ENCODE results near the gene PDE1C. TPM values are rescaled to one million over a fixed set of nuclear protein-coding genes. Genes with fewer than 3 reads are reported as not detected.

PDE1C gene
- total and polyA plus RNA-seq, 12 donors, result 0.33 to 9.9 (median 2.9) TPM

- no peak for TF ChIP-seq CTCF (IDR thresholded peaks at IDR 0.05)
- no peak for TF ChIP-seq POLR2A (IDR thresholded peaks at IDR 0.05)
- H3K27me3 ChIP-seq, result no peaks in the 10 kb centered on the region
- no peak for DNase-seq
- H3K9me3 ChIP-seq (replicated peaks in 1 of 3), result no peaks in the 10 kb centered on the region
- no peaks in the 10 kb centered on the region for H3K36me3 ChIP-seq (replicated peaks in 1 of 2)
- H3K27ac ChIP-seq, result no peak overlapping the region
- no peak overlapping the region for H3K4me3 ChIP-seq
- intact Hi-C loops (cut with DNase I), result no loop called here
- H3K4me1 ChIP-seq (replicated peaks in 1 of 2), result no peaks in the 10 kb centered on the region
Observed at GRCh38 chr7:31825576-31825975, 244.6 kb downstream of the PDE1C start.

- intact Hi-C loops (cut with DNase I), result no loop called here
- Histone ChIP-seq H3K27ac (no peak overlapping the region), H3K4me1 (replicated peaks in 1 of 2) (no peaks in the 10 kb centered on the region), H3K4me3 (no peak overlapping the region), H3K36me3 (replicated peaks in 1 of 2) (no peaks in the 10 kb centered on the region), H3K27me3 (no peaks in the 10 kb centered on the region), H3K9me3 (replicated peaks in 1 of 3) (no peaks in the 10 kb centered on the region)
- no peak for DNase-seq
- TF ChIP-seq POLR2A (IDR thresholded peaks at IDR 0.05), result no peak
- TF ChIP-seq CTCF (IDR thresholded peaks at IDR 0.05), result no peak
- 77 to 83% (median 80%) methylated on average over 5 of the region's 5 CpGs for WGBS, 4 donors
Observed at GRCh38 chr7:31819031-31819430, 251.2 kb downstream of the PDE1C start.

GRCh38 chr7:31816810-31817209 lies 253.4 kb downstream of the PDE1C start:
- Histone ChIP-seq H3K9me3 (replicated peaks in 1 of 3) (no peaks in the 10 kb centered on the region), H3K27me3 (no peaks in the 10 kb centered on the region), H3K36me3 (replicated peaks in 1 of 2) (no peaks in the 10 kb centered on the region), H3K4me3 (no peak overlapping the region), H3K4me1 (replicated peaks in 1 of 2) (no peaks in the 10 kb centered on the region), H3K27ac (no peak overlapping the region)
- no peak for DNase-seq
- no peak for TF ChIP-seq POLR2A (IDR thresholded peaks at IDR 0.05)
- TF ChIP-seq CTCF (IDR thresholded peaks at IDR 0.05), result no peak
- WGBS, 4 donors, result 64 to 76% (median 71%) methylated on average over 5 of the region's 5 CpGs
- intact Hi-C loops (cut with DNase I), result no loop called here

GRCh38 chr7:31815796-31816195 lies 254.4 kb downstream of the PDE1C start:
- TF ChIP-seq POLR2A (IDR thresholded peaks at IDR 0.05), result no peak
- no peak for TF ChIP-seq CTCF (IDR thresholded peaks at IDR 0.05)
- no peak for DNase-seq
- WGBS, 4 donors, result 72 to 78% (median 73%) methylated on average over 9 of the region's 9 CpGs
- no peak overlapping the region for H3K27ac ChIP-seq
- H3K9me3 ChIP-seq (replicated peaks in 1 of 3), result no peaks in the 10 kb centered on the region
- H3K27me3 ChIP-seq, result no peaks in the 10 kb centered on the region
- H3K4me1 ChIP-seq (replicated peaks in 1 of 2), result no peaks in the 10 kb centered on the region
- intact Hi-C loops (cut with DNase I), result no loop called here
- no peaks in the 10 kb centered on the region for H3K36me3 ChIP-seq (replicated peaks in 1 of 2)
- no peak overlapping the region for H3K4me3 ChIP-seq
